Measurements from ENCODE around the gene ACSS2. TPM values are rescaled to one million over a fixed set of nuclear protein-coding genes. Genes with fewer than 3 reads are reported as not detected.
A peak's percentile ranks its signal among the peaks of the same experiment; 100 is the strongest.

The ACSS2 gene
- total RNA-seq, 3 donors from 2014 or later: 191 to 479 (median 302) TPM

DNA sequence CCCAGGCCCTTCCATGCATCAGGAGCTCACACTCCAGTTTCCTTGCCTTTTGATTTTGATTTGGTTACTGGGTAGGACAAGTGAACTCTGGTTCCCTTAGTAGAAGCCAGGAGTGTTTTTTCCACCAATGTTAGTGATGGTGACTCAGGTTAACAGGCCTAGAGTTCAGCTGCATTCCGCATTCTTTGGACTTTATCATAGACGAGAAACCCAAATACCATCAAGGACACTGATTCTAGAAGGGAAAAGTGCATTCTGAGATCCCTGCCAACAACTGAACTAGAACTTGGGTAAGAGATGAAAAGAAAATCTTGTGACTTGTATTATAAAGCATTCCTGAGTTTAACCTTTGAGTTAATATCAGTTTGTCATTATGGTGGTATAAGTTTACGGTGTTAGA lies 70.2 kb downstream of the ACSS2 start:
- Histone ChIP-seq H3K36me3 (ENCODE audit: low read depth) (no peaks in the 10 kb centered on the region), H3K9me3 (no peaks in the 10 kb centered on the region), H3K4me1 (ENCODE audit: low read depth) (peaks cover 26% of the 10 kb centered on the region), H3K4me3 (no peak overlapping the region)
- DNase-seq: no peak
- intact Hi-C loops (cut with DNase I, micrococcal nuclease): no loop called here
- no peak for ATAC-seq
- TF ChIP-seq, protein P1, sequence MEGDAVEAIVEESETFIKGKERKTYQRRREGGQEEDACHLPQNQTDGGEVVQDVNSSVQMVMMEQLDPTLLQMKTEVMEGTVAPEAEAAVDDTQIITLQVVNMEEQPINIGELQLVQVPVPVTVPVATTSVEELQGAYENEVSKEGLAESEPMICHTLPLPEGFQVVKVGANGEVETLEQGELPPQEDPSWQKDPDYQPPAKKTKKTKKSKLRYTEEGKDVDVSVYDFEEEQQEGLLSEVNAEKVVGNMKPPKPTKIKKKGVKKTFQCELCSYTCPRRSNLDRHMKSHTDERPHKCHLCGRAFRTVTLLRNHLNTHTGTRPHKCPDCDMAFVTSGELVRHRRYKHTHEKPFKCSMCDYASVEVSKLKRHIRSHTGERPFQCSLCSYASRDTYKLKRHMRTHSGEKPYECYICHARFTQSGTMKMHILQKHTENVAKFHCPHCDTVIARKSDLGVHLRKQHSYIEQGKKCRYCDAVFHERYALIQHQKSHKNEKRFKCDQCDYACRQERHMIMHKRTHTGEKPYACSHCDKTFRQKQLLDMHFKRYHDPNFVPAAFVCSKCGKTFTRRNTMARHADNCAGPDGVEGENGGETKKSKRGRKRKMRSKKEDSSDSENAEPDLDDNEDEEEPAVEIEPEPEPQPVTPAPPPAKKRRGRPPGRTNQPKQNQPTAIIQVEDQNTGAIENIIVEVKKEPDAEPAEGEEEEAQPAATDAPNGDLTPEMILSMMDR (IDR thresholded peaks at IDR 0.05): no peak

DNA sequence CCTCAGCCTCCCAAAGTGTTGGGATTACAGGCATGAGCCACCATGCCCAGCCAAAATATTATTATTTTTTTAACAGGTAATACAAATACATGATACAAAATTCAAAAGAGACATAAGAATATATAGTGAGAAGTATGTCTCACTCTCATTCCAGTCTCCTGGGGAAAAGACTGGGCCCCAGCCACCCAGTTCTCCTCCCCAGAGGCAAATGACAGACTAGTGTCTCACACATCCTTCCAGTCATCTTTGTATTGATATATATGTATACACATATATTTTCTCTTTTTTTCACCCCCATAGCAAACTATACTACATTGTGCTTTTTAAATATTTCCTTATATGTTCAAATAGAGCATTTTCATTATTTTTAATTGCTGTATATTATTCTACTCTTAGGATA lies 70.9 kb downstream of the ACSS2 start:
- no peaks in the 10 kb centered on the region for H3K9me3 ChIP-seq
- ATAC-seq (no peak), DNase-seq (no peak)
- no peaks in the 10 kb centered on the region for H3K36me3 ChIP-seq (ENCODE audit: low read depth)
- TF ChIP-seq, protein P1 (IDR thresholded peaks at IDR 0.05): no peak
- H3K4me1 ChIP-seq (ENCODE audit: low read depth): peaks cover 26% of the 10 kb centered on the region
- no peak overlapping the region for H3K4me3 ChIP-seq
- intact Hi-C loops (cut with DNase I, micrococcal nuclease): no loop called here

DNA sequence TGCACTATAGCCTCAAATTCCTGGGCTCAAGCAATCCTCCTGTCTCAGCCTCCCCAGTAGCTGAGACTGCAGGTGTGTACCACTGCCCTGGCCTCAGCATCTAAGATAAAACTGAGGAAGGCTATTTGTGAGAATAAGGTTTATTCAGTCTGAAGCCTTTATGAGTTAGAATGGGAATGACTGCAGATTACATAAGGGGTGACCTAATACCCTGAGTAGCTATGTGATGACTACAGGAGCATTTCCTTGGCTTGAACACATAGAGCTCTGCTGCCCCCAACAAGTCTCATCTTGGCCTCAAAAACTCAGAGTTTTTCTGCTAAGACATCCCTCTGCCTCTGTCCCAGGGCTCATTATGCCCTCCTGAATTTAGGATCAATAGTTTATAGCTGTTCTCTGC lies 71.6 kb downstream of the ACSS2 start:
- no peak for ATAC-seq
- no peak overlapping the region for H3K4me3 ChIP-seq
- H3K9me3 ChIP-seq: no peaks in the 10 kb centered on the region
- peaks cover 26% of the 10 kb centered on the region for H3K4me1 ChIP-seq (ENCODE audit: low read depth)
- H3K36me3 ChIP-seq (ENCODE audit: low read depth): no peaks in the 10 kb centered on the region
- no peak for DNase-seq
- intact Hi-C loops (cut with DNase I, micrococcal nuclease): no loop called here
- TF ChIP-seq, protein P1 (IDR thresholded peaks at IDR 0.05): no peak

DNA sequence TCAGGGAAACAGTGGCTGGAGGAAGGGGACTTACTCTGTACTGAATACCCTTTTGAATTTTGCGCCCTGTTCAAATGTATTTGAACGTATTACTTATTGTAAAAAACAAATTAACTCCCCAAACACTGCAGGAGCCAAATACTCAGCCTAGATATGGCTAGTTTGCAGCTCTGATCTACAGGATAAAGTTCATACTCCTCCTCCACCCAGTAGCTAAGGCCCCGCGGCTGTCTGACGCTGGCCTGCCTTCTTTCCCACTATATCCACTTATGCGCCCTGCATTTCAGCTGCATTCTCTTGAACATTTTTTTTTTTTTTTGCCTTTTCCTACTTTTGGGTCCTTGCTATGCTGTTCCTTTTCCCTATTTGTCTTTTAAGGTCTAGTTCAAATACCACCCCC lies 72.7 kb downstream of the ACSS2 start:
- no peaks in the 10 kb centered on the region for H3K9me3 ChIP-seq
- intact Hi-C loops (cut with DNase I, micrococcal nuclease): no loop called here
- TF ChIP-seq, protein P1 (IDR thresholded peaks at IDR 0.05): no peak
- peak; percentile 59 for ATAC-seq
- no peaks in the 10 kb centered on the region for H3K36me3 ChIP-seq (ENCODE audit: low read depth)
- no peak overlapping the region for H3K4me3 ChIP-seq
- H3K4me1 ChIP-seq (ENCODE audit: low read depth): peaks cover 26% of the 10 kb centered on the region
- peak in 2 of 3 donors; percentile 59 to 60 for DNase-seq

DNA sequence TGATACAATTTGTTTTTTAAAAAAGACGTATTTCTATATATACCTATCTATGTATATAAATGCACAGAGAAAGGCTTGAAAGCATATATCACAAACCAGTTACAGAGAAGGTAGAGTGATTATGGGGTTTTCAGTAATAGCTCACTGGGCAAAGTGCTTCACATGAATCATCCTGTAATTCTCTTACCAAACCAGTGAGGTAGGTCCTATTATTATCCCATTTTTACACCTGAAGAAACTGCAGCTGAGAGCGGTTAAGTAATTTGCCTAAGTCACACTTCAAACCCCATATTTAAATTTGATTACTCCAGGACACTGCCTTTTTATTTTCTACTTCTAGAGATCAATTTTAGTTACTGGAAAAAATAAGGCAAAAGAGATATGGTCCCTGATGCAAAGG lies 74.8 kb downstream of the ACSS2 start:
- DNase-seq (no peak), ATAC-seq (no peak)
- H3K4me3 ChIP-seq: no peak overlapping the region
- TF ChIP-seq, protein P1 (IDR thresholded peaks at IDR 0.05): no peak
- H3K4me1 ChIP-seq (ENCODE audit: low read depth): peaks cover 30% of the 10 kb centered on the region
- H3K36me3 ChIP-seq (ENCODE audit: low read depth): no peaks in the 10 kb centered on the region
- H3K9me3 ChIP-seq: no peaks in the 10 kb centered on the region
- intact Hi-C loops (cut with DNase I, micrococcal nuclease): no loop called here

DNA sequence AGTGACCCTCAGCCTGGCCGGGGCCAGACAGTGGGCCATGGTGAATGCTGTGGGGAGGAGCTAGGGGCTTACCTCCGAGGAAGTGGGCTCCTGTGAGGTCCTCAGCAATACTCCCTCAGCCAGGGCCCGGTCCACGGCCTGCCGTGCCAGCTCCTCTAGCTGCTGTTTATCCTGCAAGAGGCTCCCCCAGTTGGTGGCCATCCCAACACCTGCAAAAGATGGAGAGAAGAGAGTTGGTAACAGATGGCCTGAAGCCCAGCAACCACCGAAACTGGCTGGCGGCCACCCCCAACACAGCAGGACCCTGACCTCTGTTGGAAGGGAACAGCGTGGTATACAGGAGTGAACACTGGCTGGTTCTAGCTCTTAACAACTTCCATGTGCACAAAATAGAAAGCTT lies 75.2 kb downstream of the ACSS2 start:
- no peaks in the 10 kb centered on the region for H3K9me3 ChIP-seq
- H3K4me3 ChIP-seq: no peak overlapping the region
- DNase-seq (peak in 1 of 3 donors; percentile 46), ATAC-seq (no peak)
- no peaks in the 10 kb centered on the region for H3K36me3 ChIP-seq (ENCODE audit: low read depth)
- peaks cover 27% of the 10 kb centered on the region for H3K4me1 ChIP-seq (ENCODE audit: low read depth)
- TF ChIP-seq, protein P1 (IDR thresholded peaks at IDR 0.05): no peak
- intact Hi-C loops (cut with DNase I, micrococcal nuclease): no loop called here

Measured in mucosa of descending colon (tissue), 3 donors.